Esophagus squamous epithelium (tissue), 4 donors: ENCODE measurements around the gene C1QL1.

ENCODE experiments used
- POLR2A ChIP-seq, 4 donors: fragments of 450-650 bp; IDR thresholded peaks; one replicate each; pipeline ENCODE4 v1.6.1; 2017; ENCODE audit warnings: antibody characterized with exemption in 4 of 4, mild to moderate bottlenecking in 4 of 4, moderate library complexity in 3 of 4
- TF ChIP-seq, protein P1 (sequence below), 6 experiments: fragments of 450-650 bp in 4 of 6; fragments of 200-600 bp in 2 of 6; sonication (generic) in 2 of 6; IDR thresholded peaks; one replicate each; pipeline ENCODE4 v1.5.1; 2016 to 2019; ENCODE audit warnings: antibody characterized with exemption in 6 of 6, mild to moderate bottlenecking in 4 of 6, moderate library complexity in 4 of 6

DNA sequence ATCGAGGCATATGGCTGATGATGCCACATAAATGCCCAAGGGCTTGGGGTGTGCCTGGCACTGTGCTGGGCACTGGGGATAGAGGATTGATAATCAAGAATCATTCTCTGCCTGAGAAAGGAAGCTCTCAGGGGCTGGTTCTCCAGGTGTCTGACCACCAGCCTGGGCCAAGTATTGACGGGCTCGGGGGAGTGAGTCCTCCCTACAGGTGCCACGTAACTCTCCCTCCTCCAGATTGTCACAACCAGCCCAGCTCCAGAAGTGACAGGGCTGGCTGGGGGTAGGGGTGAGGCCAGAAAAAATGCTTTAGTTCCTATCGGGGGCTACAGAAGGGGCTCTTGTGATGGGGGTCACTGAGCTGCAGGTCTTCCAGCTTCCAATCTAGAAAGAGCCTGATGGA is 10.7 kb upstream of the C1QL1 start:
- no peak for TF ChIP-seq POLR2A (IDR thresholded peaks at IDR 0.05)
- TF ChIP-seq, protein P1, sequence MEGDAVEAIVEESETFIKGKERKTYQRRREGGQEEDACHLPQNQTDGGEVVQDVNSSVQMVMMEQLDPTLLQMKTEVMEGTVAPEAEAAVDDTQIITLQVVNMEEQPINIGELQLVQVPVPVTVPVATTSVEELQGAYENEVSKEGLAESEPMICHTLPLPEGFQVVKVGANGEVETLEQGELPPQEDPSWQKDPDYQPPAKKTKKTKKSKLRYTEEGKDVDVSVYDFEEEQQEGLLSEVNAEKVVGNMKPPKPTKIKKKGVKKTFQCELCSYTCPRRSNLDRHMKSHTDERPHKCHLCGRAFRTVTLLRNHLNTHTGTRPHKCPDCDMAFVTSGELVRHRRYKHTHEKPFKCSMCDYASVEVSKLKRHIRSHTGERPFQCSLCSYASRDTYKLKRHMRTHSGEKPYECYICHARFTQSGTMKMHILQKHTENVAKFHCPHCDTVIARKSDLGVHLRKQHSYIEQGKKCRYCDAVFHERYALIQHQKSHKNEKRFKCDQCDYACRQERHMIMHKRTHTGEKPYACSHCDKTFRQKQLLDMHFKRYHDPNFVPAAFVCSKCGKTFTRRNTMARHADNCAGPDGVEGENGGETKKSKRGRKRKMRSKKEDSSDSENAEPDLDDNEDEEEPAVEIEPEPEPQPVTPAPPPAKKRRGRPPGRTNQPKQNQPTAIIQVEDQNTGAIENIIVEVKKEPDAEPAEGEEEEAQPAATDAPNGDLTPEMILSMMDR (IDR thresholded peaks at IDR 0.05) = no peak
